Hepatocyte (in vitro differentiated cells): ENCODE results near the gene BAX.

Experiments used
- CTCF ChIP-seq: fragments of 200-600 bp; sonication (generic); IDR thresholded peaks from 2 replicates; pipeline ENCODE4 v1.5.1; 2016; ENCODE audit warnings: antibody characterized with exemption, mild to moderate bottlenecking; ENCODE audit not compliant: poor library complexity
- EZH2 ChIP-seq: fragments of 200-600 bp; sonication (generic); IDR thresholded peaks from 2 replicates; pipeline ENCODE4 v1.6.1; 2016; ENCODE audit warnings: antibody characterized with exemption, mild to moderate bottlenecking, borderline replicate concordance

- TF ChIP-seq CTCF (no peak), EZH2 (no peak)
Observed at GRCh38 chr19:48940902-48941301, 13.8 kb upstream of the BAX start.
